Peyer's patch (tissue), 4 donors: ENCODE data around the gene SAYSD1.

ENCODE experiments used
- POLR2A ChIP-seq, 2 donors: fragments of 450-650 bp; IDR thresholded peaks; one replicate each; pipeline ENCODE4 v1.5.1; 2017; ENCODE audit warnings: antibody characterized with exemption in 2 of 2, mild to moderate bottlenecking in 2 of 2, moderate library complexity in 2 of 2
- TF ChIP-seq, protein P1 (sequence below), 6 experiments: fragments of 450-650 bp in 4 of 6; fragments of 200-600 bp in 2 of 6; sonication (generic) in 1 of 6; IDR thresholded peaks; one replicate each; pipeline ENCODE4 v1.5.1; 2017 to 2019; ENCODE audit warnings: antibody characterized with exemption in 6 of 6, mild to moderate bottlenecking in 3 of 6, moderate library complexity in 1 of 6

DNA sequence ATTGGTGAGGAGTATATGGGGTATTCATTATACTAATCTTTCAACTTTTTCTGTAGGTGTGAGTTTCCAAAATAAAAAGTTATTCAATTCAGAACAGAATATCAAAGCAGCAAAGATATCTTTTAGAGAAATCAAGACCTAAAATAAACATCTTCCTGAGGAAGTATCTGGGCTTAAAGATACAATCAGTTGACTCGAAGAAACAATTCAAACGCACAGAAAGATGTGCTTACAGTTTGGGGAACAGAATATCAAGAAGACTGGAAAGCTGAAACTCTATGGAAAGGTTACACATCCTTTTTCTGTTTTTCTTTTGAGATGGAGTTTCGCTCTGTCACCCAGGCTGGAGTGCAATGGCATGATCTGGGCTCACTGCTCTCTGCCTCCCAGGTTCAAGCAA is 36.2 kb upstream of the SAYSD1 start:
- TF ChIP-seq, protein P1, sequence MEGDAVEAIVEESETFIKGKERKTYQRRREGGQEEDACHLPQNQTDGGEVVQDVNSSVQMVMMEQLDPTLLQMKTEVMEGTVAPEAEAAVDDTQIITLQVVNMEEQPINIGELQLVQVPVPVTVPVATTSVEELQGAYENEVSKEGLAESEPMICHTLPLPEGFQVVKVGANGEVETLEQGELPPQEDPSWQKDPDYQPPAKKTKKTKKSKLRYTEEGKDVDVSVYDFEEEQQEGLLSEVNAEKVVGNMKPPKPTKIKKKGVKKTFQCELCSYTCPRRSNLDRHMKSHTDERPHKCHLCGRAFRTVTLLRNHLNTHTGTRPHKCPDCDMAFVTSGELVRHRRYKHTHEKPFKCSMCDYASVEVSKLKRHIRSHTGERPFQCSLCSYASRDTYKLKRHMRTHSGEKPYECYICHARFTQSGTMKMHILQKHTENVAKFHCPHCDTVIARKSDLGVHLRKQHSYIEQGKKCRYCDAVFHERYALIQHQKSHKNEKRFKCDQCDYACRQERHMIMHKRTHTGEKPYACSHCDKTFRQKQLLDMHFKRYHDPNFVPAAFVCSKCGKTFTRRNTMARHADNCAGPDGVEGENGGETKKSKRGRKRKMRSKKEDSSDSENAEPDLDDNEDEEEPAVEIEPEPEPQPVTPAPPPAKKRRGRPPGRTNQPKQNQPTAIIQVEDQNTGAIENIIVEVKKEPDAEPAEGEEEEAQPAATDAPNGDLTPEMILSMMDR (IDR thresholded peaks at IDR 0.05), result no peak
- no peak for TF ChIP-seq POLR2A (IDR thresholded peaks at IDR 0.05)
